Measurements from ENCODE around the gene SLC27A1.

GRCh38 chr19:17488593-17489391, 18.5 kb downstream of the SLC27A1 start:
- no peak for TF ChIP-seq CTCF (IDR thresholded peaks at IDR 0.05)
- TF ChIP-seq POLR2A (IDR thresholded peaks at IDR 0.05), result no peak
- no peak for TF ChIP-seq POLR2AphosphoS5 (IDR thresholded peaks at IDR 0.05; ENCODE audit: insufficient read depth in 1 of 2, low read depth in 1 of 2)

Data from vagina (tissue), 2 donors.